ENCODE results near the gene TMEM88.

DNA sequence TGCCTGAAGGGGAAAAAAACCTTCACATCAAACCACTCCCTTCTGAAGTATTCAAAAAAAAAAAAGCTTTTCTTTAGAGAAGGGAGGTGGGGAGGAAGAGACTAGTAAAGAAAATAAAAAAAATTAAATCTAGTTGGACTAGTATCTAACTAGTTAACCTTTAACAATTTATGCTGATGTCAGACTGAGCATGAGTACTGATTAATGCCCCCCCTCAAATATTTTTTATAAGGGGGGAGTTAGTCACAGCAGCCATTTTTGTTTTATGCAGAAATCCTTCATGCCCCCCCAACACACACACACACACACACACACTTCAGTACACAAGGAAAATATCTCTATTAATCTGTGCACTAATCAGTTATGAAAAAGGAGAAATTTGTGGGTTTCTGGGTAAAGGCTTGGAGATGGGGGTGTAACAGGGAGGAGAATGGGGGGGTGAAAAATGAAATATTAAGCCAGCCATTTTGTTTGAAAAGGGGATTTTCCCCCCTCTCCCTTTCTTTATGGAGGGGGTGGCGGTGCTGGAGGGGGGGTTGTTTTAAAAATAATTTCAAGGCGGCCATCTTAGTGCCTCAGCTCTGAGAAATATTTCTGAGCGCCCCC lies 29.0 kb downstream of the TMEM88 start:
- TF ChIP-seq, protein P1, sequence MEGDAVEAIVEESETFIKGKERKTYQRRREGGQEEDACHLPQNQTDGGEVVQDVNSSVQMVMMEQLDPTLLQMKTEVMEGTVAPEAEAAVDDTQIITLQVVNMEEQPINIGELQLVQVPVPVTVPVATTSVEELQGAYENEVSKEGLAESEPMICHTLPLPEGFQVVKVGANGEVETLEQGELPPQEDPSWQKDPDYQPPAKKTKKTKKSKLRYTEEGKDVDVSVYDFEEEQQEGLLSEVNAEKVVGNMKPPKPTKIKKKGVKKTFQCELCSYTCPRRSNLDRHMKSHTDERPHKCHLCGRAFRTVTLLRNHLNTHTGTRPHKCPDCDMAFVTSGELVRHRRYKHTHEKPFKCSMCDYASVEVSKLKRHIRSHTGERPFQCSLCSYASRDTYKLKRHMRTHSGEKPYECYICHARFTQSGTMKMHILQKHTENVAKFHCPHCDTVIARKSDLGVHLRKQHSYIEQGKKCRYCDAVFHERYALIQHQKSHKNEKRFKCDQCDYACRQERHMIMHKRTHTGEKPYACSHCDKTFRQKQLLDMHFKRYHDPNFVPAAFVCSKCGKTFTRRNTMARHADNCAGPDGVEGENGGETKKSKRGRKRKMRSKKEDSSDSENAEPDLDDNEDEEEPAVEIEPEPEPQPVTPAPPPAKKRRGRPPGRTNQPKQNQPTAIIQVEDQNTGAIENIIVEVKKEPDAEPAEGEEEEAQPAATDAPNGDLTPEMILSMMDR (IDR thresholded peaks at IDR 0.05) = no peak
- no peak for TF ChIP-seq POLR2A (IDR thresholded peaks at IDR 0.05)
